Measurements from ENCODE around the gene LRRC8D.

Gene LRRC8D

DNA sequence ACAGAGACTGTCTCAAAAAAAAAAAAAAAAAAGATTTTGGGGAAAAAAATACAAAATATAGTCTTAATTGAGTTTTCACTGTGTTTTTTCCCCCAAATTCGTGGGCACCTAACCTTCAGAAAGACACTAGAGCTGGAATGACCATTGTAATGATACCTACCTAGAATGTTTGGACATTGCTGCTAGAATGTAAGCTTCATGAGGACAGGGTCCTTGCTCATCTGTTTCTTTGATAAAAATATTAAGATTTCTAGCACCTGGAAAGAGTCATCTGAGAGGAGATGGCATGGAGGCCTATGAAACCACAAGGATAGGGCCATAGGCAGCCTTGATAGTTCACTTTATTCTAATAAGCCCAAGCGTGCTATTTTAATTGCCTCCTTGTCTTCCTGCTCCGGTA lies 6.5 kb downstream of the LRRC8D start:
- no peak for DNase-seq (ENCODE audit: low read depth)
- H3K4me3 ChIP-seq (ENCODE audit: low read length): no peak overlapping the region
- TF ChIP-seq, protein P1, sequence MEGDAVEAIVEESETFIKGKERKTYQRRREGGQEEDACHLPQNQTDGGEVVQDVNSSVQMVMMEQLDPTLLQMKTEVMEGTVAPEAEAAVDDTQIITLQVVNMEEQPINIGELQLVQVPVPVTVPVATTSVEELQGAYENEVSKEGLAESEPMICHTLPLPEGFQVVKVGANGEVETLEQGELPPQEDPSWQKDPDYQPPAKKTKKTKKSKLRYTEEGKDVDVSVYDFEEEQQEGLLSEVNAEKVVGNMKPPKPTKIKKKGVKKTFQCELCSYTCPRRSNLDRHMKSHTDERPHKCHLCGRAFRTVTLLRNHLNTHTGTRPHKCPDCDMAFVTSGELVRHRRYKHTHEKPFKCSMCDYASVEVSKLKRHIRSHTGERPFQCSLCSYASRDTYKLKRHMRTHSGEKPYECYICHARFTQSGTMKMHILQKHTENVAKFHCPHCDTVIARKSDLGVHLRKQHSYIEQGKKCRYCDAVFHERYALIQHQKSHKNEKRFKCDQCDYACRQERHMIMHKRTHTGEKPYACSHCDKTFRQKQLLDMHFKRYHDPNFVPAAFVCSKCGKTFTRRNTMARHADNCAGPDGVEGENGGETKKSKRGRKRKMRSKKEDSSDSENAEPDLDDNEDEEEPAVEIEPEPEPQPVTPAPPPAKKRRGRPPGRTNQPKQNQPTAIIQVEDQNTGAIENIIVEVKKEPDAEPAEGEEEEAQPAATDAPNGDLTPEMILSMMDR (conservative IDR thresholded peaks at IDR 0.05; ENCODE audit: low read depth, low read length): no peak

DNA sequence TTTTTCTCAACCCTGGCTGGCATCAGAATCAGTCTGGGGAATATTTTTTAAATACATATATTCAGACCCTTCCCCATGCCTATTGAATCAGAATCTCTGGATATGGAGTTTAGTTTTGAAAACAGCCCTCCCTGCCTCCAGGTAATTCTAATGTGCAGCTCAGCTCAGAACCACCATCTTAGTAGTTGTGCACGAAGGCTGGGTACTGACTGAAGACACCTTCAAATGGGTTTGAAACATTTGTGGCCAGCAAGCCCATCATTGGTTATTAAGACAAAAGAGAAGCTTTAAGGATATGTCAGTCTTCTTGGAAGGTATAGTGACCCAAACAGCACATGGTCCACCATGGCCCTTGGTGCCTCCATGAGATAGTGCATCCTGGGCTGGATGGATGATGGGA lies 7.1 kb downstream of the LRRC8D start:
- H3K4me3 ChIP-seq (ENCODE audit: low read length): no peak overlapping the region
- DNase-seq (ENCODE audit: low read depth): no peak
- TF ChIP-seq, protein P1 (conservative IDR thresholded peaks at IDR 0.05; ENCODE audit: low read depth, low read length): no peak

DNA sequence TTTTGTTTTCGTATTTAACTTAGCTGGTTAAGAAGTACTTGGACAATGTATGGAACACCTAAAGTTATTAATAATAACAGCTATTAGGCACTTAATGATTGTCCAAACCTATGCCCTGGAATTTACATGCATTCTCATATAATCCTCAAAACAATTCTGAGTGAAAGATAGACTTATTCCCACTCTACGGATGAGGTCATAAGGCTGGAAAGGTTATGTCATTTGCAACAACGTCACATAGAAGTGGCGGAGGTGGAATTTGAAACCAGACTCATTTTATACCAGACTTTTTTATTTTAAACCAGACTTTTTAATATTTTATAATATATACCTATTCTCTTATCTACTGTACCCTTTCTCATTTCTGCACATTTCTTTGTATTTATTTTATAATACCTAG lies 8.4 kb downstream of the LRRC8D start:
- TF ChIP-seq, protein P1 (conservative IDR thresholded peaks at IDR 0.05; ENCODE audit: low read depth, low read length): no peak
- no peak for DNase-seq (ENCODE audit: low read depth)
- H3K4me3 ChIP-seq (ENCODE audit: low read length): no peak overlapping the region

DNA sequence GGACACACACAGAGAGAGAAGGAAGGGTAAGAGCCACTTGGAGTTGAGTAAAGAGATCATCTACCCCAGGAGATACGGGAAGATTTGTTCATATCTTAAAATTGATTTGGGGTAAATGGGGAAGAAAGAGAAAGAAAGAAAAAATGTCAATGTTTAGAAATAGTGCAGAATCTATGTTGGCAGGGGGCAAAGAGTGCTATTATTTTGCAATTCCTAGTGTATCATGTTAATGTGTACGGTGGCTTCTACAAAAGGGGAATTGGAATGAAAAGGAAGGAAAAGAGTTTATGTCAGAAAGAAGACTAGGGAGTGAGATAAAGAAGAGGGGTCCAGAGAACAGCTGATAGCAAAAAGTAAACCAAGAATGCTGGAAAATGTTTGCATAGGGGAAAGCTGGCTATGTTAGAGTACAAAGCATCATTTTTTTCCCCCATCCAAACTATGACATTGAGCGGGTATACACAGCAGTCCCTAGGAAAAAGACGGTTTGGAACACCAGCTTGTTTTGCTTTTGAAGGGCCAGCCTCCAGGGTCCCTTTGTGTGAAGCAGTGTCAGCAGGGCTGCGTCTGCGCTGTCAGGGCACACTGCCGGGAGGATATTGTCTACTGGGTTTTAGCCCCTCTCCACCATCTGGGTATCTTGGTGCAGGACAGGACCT lies 10.8 kb downstream of the LRRC8D start:
- no peak for DNase-seq (ENCODE audit: low read depth)
- TF ChIP-seq, protein P1 (conservative IDR thresholded peaks at IDR 0.05; ENCODE audit: low read depth, low read length): no peak
- H3K4me3 ChIP-seq (ENCODE audit: low read length): no peak overlapping the region

DNA sequence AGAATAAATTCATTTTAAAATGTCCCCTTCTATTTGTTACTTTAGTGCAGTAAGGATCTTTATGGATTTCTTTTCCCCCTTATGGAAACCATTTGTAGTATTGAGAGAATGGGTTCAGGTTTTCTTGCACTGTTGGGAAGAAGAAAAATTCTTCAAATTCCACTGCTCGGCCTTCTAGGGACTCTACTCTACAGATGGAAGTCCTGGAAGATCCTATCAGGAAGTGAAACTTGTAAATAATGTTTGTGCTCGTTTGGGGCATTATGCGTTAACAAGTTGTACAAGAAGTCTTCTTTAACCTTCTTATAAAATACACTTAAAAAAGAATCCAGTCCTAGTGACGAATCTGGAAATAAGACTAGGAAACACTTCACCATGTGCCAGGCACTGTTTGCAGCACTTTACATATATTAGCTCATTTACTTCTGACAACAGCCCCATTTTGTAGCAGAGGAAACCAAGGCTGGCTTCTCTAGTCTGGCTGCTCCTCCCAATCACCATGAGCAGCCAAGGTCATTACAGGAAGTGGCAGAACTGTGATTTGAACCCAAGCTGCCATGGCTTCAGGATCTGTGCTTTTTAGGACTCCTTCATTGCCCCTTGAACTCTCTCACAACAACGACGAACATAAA lies 11.8 kb downstream of the LRRC8D start:
- no peak for DNase-seq (ENCODE audit: low read depth)
- TF ChIP-seq, protein P1 (conservative IDR thresholded peaks at IDR 0.05; ENCODE audit: low read depth, low read length): no peak
- no peak overlapping the region for H3K4me3 ChIP-seq (ENCODE audit: low read length)

DNA sequence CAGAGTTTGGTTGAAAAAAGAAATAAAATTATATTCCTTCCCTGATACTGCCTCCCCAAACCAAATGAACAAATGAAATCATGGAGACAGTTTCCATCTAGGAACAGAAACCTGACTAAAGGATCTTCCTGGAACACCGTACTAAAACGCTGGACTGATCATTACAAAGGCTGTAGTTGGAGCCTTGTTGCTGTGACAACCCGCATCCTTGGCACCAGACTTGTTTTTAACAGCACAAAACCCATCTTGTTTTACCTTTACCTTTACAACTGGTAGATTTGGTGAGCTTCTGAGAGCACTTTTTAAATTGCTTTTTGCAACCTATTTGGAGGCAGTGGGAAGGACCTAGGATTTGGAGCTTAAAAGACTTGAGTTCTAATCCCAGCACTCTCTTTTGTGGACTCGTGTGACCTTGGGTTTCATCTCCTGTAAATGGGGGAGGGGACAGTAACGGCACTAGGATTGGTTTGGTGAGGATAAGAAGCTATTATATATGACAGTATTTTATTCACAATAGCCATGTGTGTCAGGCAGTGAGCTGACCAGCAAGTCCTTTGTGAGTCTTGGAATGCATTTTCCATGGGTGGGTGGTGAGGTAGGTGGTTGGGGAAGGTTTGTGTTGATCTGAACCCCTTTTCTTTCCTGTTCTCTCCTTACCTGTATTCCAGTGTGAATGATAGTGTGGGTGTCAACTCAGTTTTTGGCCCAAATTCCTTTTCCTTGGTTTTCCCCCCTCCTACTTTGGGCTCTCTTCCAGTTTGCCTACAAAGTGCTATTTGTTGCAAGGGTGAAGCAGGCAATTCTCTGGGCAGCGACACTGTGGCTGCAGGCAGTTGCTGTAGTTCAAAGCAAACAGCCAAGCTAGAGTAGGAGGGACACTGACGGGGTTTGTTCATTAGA lies 12.6 kb downstream of the LRRC8D start:
- TF ChIP-seq, protein P1 (conservative IDR thresholded peaks at IDR 0.05; ENCODE audit: low read depth, low read length): no peak

More for the DNA sequence above, 12.6 kb downstream of the LRRC8D start:
- no peak for DNase-seq (ENCODE audit: low read depth)
- no peak overlapping the region for H3K4me3 ChIP-seq (ENCODE audit: low read length)
